Pancreas (tissue), 10 donors: ENCODE results near the gene AFG3L2. TPM values are rescaled to one million over a fixed set of nuclear protein-coding genes. Genes with fewer than 3 reads are reported as not detected.

Source experiments
- ATAC-seq, 4 donors: fragments of 200-7000 bp; cut with Tn5 transposase; one replicate each; pipeline versions ENCODE4 v1.8.0 to v1.9.1; 2020; ENCODE audit warnings: mild to moderate bottlenecking in 4 of 4, moderate library complexity in 4 of 4
- DNase-seq, 6 donors: peaks; one replicate each; pipeline ENCODE4 v3.0.0-alpha.2; 2020
- FAIRE-seq: peaks from 2 replicates; lab custom pipeline; 2012; peaks lifted over from hg19 to GRCh38; lab: Jason Lieb, UNC
- H3K27ac ChIP-seq, 4 donors: fragments of 200-600 bp; sonication (generic); 1 replicate in 3 of 4; 2 replicates in 1 of 4; pipeline versions ENCODE4 v1.5.0 to v1.8.0; 2020
- H3K27me3 ChIP-seq, 4 donors: fragments of 200-600 bp; one replicate each; pipeline ENCODE4 v1.8.0; 2021
- H3K36me3 ChIP-seq, 3 donors: fragments of 200-600 bp; sonication (generic) in 1 of 3; one replicate each; pipeline versions ENCODE4 v1.5.0 to v1.8.0; 2020 to 2021
- H3K4me1 ChIP-seq, 3 donors: fragments of 200-600 bp; one replicate each; pipeline ENCODE4 v1.8.0; 2021
- H3K4me3 ChIP-seq, 4 donors: fragments of 200-600 bp; sonication (generic) in 2 of 4; one replicate each; pipeline versions ENCODE4 v1.5.0 to v1.8.0; 2020 to 2021
- H3K9me3 ChIP-seq, 4 donors: fragments of 200-600 bp; one replicate each; pipeline ENCODE4 v1.8.0; 2021
- CTCF ChIP-seq, 4 donors: fragments of 200-600 bp; sonication (generic) in 3 of 4; IDR thresholded peaks; one replicate each; pipeline versions ENCODE4 v1.5.0 to v1.8.0; 2021; ENCODE audit warnings: antibody characterized with exemption in 4 of 4
- WGBS, 2 donors: extraction: QIAGEN DNeasy Blood & Tissue Kit; methylation state at CpG; one replicate each; pipeline ENCODE4 v1.1.7; 2013; 5-methylcytosine and 5-hydroxymethylcytosine counted together
- intact Hi-C, 3 donors: fragments of 100-400 bp; cut with DNase I; formaldehyde crosslinking; loops; one replicate each; pipeline versions ENCODE4 v1.11.1 to v1.14.2; 2022
- polyA plus RNA-seq, 2 donors: library from polyadenylated mRNA; stranded (reverse); fragments of 200-250 nt; gene quantifications; one replicate each; pipeline ENCODE4 v1.2.3, GENCODE V29; 2013
- total RNA-seq, 6 donors: library from RNA; stranded (reverse); fragmentation: NEBNext Ultra II Directional in 4 of 6; extraction: Animal tissue kit (Norgen Biotek cat#: 25700) in 4 of 6; gene quantifications; one replicate each; pipeline versions ENCODE4 v1.2.1 to v1.2.4, GENCODE V29; 2021 to 2023
- donor health status: healthy with polysubstance abuse.
- donor health status: DM: no; HTN: no; CAD: no; lungs with moderate emphysema.
- donor health status: DM: no; HTN: no; CAD: no.
- donor health status: control.
- donor health status: control.
- donor health status: Bipolar disorder and iron deficiency.
- donor health status: DM: yes; HTN: yes; CAD: no.
- donor health status: DM: no; HTN: no; CAD: no.
- donor health status: DM: no; HTN: no; CAD: no.
- donor health status: DM: yes; HTN: yes; CAD: no.

Gene AFG3L2
- total and polyA plus RNA-seq, 8 donors, result 13.6 to 31.1 (median 23.4) TPM

- no peak for DNase-seq
- ATAC-seq, result no peak
Observed at GRCh38 chr18:12403601-12404506, 26.8 kb upstream of the AFG3L2 start.

GRCh38 chr18:12401881-12402280, 24.9 kb upstream of the AFG3L2 start:
- ATAC-seq, result no peak
- FAIRE-seq, result no peak
- no peak for DNase-seq
- H3K9me3 ChIP-seq, result no peaks in the 10 kb centered on the region
- intact Hi-C loops, result no loop called here
- no peak overlapping the region for H3K27ac ChIP-seq
- H3K36me3 ChIP-seq, result no peaks in the 10 kb centered on the region
- H3K4me1 ChIP-seq, result no peaks in the 10 kb centered on the region
- no peak overlapping the region for H3K4me3 ChIP-seq
- TF ChIP-seq CTCF (IDR thresholded peaks at IDR 0.05), result no peak
- 41 to 61% methylated on average over 9 of the region's 9 CpGs for WGBS, 2 donors
- H3K27me3 ChIP-seq, result peaks cover 0 to 3% (median 0%) of the 10 kb centered on the region in 4 donors

More at GRCh38 chr18:12403601-12404506, 26.8 kb upstream of the AFG3L2 start:
- no peak for TF ChIP-seq CTCF (IDR thresholded peaks at IDR 0.05)
- 65 to 76% methylated on average over 6 of the region's 6 CpGs for WGBS, 2 donors
- no peaks in the 10 kb centered on the region for H3K4me1 ChIP-seq
- intact Hi-C loops, result no loop called here
- no peaks in the 10 kb centered on the region for H3K9me3 ChIP-seq
- H3K27ac ChIP-seq, result no peak overlapping the region
- no peak overlapping the region for H3K4me3 ChIP-seq
- H3K27me3 ChIP-seq, result peaks cover 0 to 3% (median 0%) of the 10 kb centered on the region in 4 donors
- H3K36me3 ChIP-seq, result no peaks in the 10 kb centered on the region
- no peak for FAIRE-seq

- Histone ChIP-seq H3K27me3 (no peaks in the 10 kb centered on the region), H3K36me3 (no peaks in the 10 kb centered on the region), H3K9me3 (no peaks in the 10 kb centered on the region), H3K4me3 (no peak overlapping the region), H3K4me1 (no peaks in the 10 kb centered on the region), H3K27ac (no peak overlapping the region)
- 81% methylated on average over 5 of the region's 5 CpGs for WGBS, 2 donors
- FAIRE-seq (no peak), ATAC-seq (no peak), DNase-seq (no peak)
- TF ChIP-seq CTCF (IDR thresholded peaks at IDR 0.05), result no peak
- intact Hi-C loops, result no loop called here
Observed at GRCh38 chr18:12399231-12399630, 22.2 kb upstream of the AFG3L2 start.

GRCh38 chr18:12398625-12399024, 21.6 kb upstream of the AFG3L2 start:
- intact Hi-C loops, result no loop called here
- WGBS, 2 donors, result 64 to 73% methylated on average over 5 of the region's 5 CpGs
- TF ChIP-seq CTCF (IDR thresholded peaks at IDR 0.05), result no peak
- Histone ChIP-seq H3K9me3 (no peaks in the 10 kb centered on the region), H3K4me1 (no peaks in the 10 kb centered on the region), H3K27ac (no peak overlapping the region), H3K27me3 (no peaks in the 10 kb centered on the region), H3K4me3 (no peak overlapping the region), H3K36me3 (no peaks in the 10 kb centered on the region)
- ATAC-seq (no peak), FAIRE-seq (no peak), DNase-seq (no peak)

- Histone ChIP-seq H3K4me1 (no peaks in the 10 kb centered on the region), H3K4me3 (no peak overlapping the region), H3K27ac (no peak overlapping the region), H3K9me3 (no peaks in the 10 kb centered on the region), H3K36me3 (no peaks in the 10 kb centered on the region), H3K27me3 (no peaks in the 10 kb centered on the region)
- no peak for TF ChIP-seq CTCF (IDR thresholded peaks at IDR 0.05)
- 70 to 82% methylated on average over 6 of the region's 6 CpGs for WGBS, 2 donors
- ATAC-seq, result no peak
- no peak for FAIRE-seq
- intact Hi-C loops, result no loop called here
- no peak for DNase-seq
Observed at GRCh38 chr18:12397793-12398192, 20.8 kb upstream of the AFG3L2 start.
